GM18511 (cell line): ENCODE measurements around the gene SLC23A1.
A peak's percentile ranks its signal among the peaks of the same experiment; 100 is the strongest.

ENCODE experiments used
- ATAC-seq: cut with Tn5 transposase; IDR thresholded peaks from one replicate; pipeline ENCODE4 v1.9.1; 2021; ENCODE audit warnings: mild to moderate bottlenecking, moderate library complexity; ENCODE audit not compliant: unreplicated experiment

SLC23A1 gene

DNA sequence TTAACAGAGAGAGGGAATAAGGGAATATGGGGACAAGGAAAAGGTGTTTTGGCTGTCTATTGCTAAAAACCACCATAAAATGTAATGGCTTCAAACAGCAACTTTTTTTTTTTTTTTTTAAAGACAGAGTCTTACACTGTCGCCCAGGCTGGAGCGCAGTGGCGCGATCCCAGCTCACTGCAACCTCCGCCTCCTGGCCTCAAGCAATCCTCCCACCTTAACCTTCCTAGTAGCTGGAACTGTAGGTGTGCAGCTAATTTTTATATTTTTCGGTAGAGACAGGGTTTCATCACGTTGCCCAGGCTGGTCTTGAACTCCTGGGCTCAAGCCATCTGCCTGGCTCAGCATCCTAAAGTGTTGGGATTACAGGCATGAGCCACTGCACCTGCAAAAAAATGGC lies 25.1 kb upstream of the SLC23A1 start:
- ATAC-seq: no peak

GRCh38 chr5:139407517-139407916 lies 24.4 kb upstream of the SLC23A1 start:
- no peak for ATAC-seq

DNA sequence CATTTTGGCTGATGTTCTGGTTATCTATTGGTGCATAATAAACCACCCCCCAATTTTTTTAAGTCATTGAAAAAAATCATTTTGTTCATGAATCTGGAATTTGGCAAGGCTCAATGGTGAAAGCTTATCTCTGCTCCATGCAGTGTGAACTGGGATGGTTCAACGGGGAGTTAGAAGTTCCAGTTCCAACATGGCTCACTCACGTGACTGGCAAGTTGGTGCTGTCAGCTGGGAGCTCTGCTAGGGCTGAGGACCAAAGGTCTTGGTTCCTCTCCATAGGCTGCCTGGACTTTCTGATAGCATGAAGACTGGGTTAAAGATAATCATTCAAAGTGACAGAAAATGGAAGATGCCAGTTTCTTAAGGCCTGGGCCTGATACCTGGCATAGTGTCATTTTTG lies 23.9 kb upstream of the SLC23A1 start:
- ATAC-seq: no peak

GRCh38 chr5:139404484-139404840 lies 21.4 kb upstream of the SLC23A1 start:
- ATAC-seq: no peak

DNA sequence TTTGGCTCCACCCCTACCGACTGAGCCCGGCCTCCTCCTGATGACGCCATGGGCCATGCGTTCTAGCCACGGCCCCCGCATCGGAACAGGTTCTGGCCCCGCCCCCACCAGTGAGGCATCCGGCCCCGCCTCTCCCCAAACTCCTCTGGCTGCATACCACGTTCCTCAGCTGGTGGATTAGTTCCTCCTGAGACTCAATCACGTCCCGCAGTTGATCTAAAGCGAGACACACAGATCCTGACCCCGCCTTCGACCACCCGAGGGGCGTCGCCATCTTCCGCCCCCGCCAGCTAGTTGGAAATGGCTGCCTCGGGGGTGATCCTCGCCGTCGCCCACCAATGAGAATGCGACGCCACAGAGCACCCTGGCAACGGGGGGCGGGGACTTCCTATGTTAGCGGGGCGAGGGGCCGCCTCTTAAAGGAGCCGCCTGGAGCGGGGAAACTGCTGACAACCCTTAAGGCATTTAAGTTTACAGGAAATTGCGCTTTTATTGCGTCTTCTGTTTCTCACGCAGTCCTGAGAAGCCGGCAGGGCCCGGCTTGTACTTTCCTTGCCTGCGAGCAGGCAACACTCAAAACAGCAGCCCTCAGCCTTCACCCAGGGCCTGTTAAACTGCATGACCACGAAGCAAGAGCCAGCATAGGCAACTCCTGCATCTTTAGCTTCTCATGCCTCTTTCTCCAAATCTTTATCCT lies 20.8 kb upstream of the SLC23A1 start, which contains the start of gene SPATA24:
SPATA24 (minus strand) TSS at position 303 of the 697 bp plus-strand sequence; CDS start at position 274, 29 bp downstream.
- peak; percentile 86 for ATAC-seq

DNA sequence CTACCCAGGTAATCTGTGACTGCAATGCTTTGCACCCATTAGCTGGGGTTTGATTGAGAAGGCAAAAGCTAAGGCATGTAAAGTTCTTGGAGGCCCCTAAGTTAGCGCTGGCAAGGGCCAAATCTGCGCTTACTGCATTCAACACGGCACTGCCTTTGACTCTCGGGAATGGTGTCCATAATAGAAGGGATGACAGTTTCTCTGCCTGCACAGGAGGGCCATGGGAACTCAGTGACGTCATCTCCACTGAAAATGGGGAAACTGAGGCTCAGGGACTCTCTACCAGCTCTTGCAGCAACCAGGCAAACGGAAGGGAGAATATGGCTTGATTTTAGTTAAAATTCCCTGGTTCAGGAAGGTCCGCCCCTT lies 20.3 kb upstream of the SLC23A1 start:
- ATAC-seq: no peak

GRCh38 chr5:139402561-139403158 lies 19.6 kb upstream of the SLC23A1 start:
- no peak for ATAC-seq

- no peak for ATAC-seq
Observed at GRCh38 chr5:139401546-139401945, 18.4 kb upstream of the SLC23A1 start.

DNA sequence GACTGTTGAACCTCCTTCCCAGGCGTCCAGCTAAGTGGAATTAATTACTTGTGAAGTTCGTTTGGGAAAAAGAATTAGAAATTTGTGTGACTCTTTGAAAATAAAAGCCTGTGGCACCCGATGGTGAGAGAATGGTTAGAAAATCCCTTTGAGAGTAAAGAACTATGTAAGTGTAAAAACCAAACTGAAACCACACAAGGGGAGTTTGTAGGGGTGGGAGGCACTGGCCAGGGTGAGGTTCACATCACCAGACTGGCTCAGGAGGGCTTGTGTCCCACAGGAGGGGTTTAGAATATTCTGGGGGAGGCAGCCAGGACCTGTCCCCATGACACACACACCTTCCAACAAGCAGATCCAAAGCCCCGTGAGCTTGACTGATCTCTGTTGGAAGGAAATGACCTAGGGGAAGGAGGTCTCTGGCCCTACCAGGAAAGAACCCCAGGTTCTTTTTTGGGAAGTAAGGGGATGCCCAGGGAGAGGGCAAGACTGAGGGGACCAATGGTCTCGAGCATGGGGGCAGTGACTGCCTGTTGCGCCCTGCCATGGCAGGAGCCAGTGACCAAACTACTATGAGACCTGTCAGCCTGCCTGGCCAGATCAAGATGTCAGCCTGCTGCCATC lies 16.5 kb upstream of the SLC23A1 start:
- ATAC-seq: no peak

DNA sequence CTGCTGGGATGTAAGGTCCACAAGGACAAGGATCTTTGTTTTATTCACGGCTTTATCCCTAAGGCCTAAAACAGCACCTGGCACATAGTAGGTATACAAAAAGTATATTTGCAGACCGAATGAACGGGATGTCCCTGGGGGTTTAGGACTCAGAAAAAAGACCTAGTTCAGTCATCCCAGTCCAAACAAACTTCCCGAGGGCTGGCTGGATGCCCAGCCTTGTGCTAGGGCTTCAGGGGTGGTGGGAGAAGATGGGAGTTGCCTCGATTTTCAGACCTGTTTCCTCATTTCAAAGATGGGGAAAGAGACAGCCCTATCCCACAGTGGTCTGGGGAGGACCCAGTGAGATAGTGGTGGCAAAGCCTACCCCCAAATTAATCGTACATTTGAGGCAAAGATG lies 14.8 kb upstream of the SLC23A1 start:
- no peak for ATAC-seq

DNA sequence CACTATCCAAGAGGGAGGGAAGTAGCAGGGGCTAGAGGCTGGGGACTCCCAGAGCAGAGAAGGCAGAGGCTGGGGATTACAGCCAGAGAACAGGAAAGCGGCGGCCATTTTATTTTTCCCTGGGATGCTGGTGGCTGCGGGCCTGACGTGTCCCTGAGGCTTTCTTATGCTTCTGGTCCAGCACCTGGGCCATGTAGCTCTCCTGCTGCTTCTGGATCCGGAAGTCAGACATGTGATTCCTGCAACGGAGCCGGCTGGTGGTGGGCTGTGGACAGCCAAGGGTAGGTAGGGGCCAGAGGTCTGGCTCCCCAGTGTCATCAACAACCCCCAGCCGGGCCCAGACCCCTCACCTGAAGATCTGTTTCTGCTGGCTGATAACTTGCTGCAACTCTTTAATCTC lies 13.6 kb upstream of the SLC23A1 start:
- ATAC-seq: no peak

DNA sequence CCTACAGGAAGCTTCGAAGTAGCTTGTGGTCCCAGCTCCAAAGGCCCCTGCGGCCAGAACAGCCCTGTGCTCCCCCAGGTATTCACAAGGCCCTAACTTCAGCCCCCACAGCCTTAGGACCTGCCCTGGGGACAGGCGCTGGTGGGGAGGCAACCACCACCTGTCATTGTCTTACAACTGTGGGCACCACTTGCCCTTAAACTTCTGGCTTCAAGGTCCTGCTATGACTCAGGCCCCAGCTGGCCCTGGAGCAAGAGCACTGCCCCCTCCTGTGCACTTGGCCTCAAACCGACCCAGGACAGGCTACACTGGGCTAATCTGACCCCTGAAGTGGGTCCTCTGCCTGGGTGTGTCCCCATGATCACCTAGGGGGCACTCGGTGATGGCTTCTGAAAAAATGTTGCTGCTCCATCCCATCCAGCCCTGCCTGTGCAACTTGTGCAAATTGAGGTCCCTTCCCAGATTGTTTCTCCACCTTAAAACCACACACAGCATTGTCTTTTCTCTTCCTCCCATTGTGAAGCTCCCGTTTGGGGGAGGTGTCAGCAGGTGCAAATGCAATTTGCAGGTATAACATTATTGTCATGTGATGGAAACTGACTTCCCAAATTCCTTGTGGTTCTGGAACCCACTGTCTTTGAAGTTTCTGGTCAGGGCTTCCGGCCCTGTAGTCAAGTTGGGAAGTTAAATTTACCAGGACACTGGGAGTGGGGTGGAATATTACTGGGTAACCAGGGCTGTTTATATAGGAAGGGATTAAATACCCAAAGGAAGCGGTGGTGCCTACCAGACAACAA lies 12.9 kb upstream of the SLC23A1 start:
- no peak for ATAC-seq

DNA sequence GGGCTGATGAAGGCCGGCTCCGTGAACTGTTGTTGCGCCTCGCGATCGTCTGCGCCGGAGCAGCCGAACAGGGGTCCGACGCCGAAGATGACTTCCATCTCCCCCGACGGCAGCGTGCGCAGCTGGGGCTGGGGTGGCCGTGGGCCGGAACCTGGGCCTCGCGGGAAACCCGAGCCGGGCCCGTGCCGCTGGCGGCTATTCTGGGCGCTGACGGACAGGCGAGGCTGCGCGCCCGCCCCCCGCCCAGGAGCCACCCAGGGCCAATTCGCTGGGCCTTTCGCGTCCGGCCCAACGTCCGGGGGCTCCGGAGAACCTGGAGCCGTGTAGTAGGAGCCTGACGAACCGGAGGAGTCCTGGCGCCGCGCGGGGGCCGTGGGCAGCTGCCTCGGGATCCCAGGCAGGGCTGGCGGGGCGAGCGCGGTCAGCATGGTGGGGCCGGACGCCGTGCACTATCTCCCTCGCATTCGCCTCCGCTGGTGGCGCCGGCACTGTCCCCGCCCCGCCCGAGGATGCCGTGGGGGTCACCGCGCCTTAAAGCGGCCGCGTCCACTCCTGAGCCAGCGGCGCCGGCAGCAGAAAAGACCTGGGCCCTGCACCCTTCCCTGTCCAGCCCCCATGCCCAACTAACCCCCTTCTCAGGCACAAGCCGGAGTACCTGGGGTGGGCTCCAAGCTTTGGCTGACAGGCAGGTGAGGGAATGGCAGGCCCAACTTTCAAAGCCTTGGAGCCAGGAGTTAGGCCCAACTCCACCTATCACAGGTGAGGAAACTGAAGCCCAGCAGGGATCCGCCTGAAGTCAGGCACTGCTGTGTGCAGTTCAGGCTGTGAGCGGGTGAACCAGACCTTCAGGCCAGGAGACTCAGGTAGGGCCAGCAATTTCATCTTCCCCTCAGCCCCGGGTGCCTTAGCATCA lies 11.8 kb upstream of the SLC23A1 start, which contains the start of gene PROB1:
PROB1 (minus strand) TSS at position 451 of the 913 bp plus-strand sequence; CDS start at position 428, 23 bp downstream.
- no peak for ATAC-seq

DNA sequence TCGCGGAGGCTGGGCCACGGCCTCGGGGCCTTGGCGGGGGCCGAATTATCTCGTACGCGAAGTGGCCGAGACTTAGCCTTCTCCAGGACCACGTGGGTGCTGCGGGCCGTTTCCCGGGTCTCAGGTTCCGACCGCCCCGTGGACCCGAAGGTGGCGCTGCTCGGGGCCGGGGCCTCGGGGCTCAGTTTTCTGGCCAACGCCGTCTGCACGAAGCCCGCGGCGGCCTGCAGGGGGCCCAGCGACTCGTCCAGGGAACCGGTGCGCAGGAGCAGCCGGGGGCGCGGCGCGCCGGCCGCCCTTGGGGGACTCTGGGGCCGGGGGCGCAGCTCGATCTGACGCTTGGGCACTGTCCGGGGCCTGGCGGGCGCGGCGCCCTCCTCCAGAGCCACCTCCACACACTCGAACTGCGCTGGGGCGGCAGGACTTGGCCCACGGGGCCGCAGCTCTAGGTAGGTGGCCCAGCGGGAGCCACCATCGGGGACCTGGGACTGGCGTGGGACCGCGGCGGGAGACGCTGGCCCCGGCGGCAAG lies 11.1 kb upstream of the SLC23A1 start:
- ATAC-seq: peak; percentile 24

DNA sequence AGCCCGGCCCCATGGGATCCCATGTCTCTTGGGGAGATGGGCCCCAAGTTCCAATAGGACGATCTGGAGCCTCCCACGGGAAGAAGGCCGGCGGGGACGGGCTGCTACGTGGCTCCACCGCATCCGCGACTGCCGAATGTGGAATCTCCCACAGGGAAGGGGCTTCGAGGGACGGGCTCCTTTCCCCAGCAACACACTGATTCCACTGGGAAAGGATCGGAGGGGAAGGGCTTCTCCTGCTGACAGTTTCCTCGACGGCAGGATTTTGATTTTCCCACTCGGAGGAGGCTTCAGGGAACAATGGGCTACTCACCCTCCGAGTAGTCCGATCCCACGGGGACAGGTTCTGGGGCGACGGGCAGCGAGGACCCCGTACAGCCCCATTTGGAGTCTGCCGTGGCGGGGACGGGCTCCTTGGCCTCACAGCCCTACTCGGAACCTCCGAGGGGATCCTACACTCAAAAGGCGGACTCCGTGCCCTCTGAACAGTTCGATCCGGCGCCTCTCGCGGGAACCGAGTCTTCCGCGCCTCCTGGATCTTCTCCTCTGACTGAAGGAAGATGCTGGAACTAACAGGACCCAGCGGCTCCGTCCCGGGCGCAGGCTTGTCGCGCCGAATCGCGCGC lies 10.5 kb upstream of the SLC23A1 start:
- ATAC-seq: no peak

DNA sequence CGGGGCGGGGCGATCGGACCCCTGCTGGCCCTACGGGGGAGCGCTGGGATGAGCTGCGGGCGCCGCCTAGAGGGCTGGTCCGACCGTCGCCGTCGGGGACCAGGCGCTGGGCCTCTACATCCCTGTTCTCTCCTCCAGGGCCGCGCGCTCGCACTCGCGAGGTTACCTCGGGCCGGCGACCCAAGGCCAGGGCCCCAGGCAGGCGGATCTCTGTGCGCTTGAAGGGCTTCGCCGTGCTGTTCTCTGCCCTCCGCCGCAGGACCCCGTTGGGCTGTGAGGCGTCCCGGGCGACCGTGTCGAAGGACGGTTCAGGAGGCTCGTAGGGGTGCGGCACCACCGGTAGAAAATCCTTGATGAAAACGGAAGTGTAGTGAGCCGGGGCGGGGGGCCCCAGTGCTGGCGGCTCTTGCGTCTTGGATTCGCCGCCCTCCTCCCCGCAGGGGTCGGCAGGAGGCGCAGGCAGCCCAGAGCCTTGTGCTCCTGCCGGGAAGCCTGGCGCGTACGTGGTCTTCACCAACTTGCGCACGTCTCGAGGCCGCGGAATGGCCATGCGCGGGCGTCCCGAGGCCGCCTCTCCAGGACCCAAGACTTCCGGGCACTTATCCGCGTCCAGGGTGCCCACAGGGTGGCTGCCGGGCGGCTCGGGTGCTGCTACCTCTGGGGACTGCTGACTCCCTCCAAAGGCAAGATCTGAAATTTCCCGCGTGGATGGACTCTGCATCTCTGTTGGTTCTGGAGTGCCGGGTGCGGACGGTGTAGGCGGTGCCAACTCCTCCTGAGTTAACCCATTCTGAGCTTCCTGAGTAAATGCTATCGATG lies 9.8 kb upstream of the SLC23A1 start:
- peak; percentile 56 for ATAC-seq

- peak; percentile 16 for ATAC-seq
Observed at GRCh38 chr5:139392324-139392677, 9.2 kb upstream of the SLC23A1 start.

- peak; percentile 0 for ATAC-seq
Observed at GRCh38 chr5:139391570-139392323, 8.7 kb upstream of the SLC23A1 start.
